Femur (tissue), 1 donor: ENCODE data around the gene ADCY1.
A peak's percentile ranks its signal among the peaks of the same experiment; 100 is the strongest.

Experiments used
- DNase-seq: peaks from one replicate; pipeline ENCODE4 v3.0.0-alpha.2; 2017

ADCY1 gene

DNA sequence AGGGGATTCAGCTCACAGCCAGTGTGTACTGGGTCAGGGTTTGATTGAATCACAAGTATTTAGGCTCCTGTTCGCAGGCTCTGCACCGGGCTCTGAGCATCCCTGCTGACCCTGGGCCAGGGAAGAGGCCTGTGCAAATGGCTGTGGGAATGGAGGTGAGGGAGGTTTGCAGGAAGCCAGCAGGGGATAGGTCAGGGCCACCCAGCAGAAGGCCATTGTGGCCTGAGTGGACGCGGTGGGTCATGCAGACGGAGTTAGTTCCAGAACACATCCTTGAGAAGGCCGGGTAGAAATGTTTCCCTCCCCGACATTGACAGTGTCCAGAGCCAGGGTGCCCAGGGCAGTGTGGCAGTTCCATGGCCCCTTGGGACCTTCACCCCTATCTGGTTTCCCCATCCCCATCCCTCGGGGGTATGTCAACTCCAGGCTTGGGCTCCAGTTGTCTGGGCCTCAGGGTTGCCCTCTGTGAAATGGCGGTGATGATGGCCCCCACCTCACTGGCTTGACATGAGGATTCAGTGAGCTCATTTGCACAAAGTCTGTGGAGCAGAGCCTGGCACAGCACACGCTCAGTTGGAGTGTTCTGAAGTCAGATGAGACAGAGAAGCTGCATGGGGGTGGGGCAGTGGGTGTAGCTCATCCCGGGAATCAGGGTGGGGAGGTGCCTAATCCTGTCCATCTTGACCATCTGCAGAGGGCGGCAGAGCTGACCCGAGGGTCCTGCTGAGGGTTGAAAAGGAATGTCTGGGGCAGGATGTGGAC is 107.6 kb downstream of the ADCY1 start:
- DNase-seq, result peak; percentile 12

- DNase-seq, result no peak
Observed at GRCh38 chr7:45682358-45682735, 108.2 kb downstream of the ADCY1 start.

GRCh38 chr7:45682836-45683555 is 108.8 kb downstream of the ADCY1 start:
- no peak for DNase-seq

- DNase-seq, result no peak
Observed at GRCh38 chr7:45683556-45684148, 109.5 kb downstream of the ADCY1 start.

DNA sequence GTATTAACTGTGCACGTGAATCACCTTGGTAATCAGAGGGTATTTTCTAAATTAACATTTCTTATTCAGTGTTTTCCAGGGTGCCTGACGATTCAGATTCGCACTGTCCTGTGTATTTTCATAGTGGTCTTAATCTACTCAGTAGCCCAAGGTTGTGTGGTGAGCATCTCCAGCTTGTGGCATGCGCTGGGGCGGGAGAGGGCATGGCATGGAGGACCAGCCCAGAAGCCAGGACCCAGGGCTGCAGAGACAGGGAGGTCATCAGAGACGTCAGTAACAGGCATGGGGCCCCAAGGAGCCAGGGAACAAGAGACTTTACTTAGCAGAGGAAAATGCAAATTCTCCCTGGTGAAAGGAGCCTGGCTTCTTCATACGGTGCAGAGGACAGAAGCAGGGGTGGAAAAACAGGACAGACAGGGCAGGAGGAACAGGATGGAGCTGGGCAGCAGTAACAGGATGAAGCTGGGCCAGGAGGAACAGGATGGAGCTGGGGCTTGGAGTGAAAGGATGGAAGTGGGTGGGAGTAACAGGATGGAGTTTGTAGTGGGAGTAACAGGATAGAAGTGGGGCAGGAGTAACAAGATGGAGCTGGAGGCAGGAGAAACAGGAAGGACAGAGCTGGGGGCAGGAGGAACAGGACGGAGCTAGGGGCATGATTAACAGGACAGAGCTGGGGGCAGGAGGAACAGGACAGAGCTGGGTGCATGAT is 110.9 kb downstream of the ADCY1 start:
- peak; percentile 12 for DNase-seq

- peak; percentile 7 for DNase-seq
Observed at GRCh38 chr7:45685619-45686240, 111.6 kb downstream of the ADCY1 start.

GRCh38 chr7:45686441-45687184 is 112.4 kb downstream of the ADCY1 start:
- peak; percentile 8 for DNase-seq

- no peak for DNase-seq
Observed at GRCh38 chr7:45687185-45687560, 113.0 kb downstream of the ADCY1 start.

DNA sequence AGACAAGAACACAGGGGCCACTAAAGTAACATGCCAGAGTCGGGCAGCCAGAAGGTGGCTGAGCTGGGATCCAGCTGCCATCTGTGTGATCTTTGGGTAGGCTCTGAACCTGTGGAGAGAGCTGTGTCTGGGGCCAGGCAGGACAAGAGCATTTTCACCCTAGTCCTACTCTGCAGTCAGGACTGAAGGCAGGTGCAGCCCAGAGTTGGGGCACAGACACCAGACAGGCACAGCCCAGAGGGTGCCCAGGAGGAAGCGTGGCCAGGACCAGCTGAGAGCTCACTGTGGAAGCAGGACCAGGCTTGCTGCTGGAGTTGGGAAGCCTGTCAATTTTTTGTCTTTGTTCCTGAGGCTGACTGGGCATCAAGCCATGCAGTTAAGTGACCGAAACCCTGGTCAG is 113.6 kb downstream of the ADCY1 start:
- DNase-seq, result peak; percentile 6

- no peak for DNase-seq
Observed at GRCh38 chr7:45688382-45688781, 114.2 kb downstream of the ADCY1 start.

DNA sequence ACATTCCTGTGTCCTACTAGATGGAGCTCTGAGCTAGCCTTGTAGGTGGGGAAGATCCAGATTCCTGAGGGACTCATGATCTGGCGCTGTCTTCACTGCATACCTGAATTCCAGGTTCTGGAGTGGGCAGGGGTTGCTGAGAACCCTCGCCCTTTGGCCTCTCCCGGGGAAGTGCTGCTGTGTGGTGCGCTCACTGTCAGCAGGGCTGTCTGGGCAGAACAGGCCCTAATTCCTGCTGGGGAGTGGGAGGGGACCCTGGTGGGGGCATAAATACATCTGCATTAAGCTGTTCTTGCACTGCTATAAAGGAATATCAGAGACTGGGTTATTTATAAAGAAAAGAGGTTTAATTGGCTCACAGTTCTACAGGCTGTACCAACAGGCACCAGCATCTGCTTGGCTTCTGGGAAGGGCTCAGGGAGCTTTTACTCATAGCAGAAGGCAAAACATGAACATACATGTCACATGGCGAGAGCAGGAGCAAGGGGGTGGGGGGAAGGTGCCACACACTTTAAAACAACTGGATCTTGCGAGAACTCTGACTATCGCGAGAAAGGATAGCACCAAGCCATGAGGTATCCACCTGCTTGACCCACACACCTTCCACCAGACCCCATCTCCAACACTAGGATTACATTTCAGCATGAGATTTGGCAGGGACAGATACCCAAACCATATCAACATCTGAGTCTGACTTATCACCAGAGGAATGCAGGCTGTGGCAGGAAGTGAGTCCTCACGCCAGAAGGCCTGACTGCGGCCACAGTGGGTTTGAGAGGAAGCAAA is 115.0 kb downstream of the ADCY1 start:
- peak; percentile 6 for DNase-seq

GRCh38 chr7:45689797-45690761 is 115.9 kb downstream of the ADCY1 start:
- peak; percentile 6 for DNase-seq

GRCh38 chr7:45690762-45691150 is 116.6 kb downstream of the ADCY1 start:
- peak; percentile 6 for DNase-seq

GRCh38 chr7:45691155-45691656 is 117.0 kb downstream of the ADCY1 start:
- no peak for DNase-seq

DNA sequence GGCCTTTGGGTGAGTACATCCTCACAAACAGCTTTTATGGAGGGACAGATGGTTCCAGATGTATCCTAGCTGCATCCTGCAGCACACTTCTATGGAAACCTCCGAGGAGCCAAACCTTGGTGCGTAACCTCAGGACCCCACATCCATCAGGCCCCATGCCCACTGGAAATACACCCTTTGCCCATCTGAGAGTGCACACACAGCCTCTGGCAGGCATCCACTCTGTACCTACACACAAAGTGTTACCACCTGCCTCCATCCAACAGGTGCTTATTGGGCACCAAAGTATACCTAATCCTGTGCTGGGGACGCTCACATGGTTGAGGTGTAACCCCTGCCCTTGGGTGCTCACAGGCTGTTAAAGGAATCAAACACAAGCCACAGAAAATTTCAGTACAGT is 117.9 kb downstream of the ADCY1 start:
- DNase-seq, result no peak

GRCh38 chr7:45695249-45695995 is 121.3 kb downstream of the ADCY1 start:
- no peak for DNase-seq

DNA sequence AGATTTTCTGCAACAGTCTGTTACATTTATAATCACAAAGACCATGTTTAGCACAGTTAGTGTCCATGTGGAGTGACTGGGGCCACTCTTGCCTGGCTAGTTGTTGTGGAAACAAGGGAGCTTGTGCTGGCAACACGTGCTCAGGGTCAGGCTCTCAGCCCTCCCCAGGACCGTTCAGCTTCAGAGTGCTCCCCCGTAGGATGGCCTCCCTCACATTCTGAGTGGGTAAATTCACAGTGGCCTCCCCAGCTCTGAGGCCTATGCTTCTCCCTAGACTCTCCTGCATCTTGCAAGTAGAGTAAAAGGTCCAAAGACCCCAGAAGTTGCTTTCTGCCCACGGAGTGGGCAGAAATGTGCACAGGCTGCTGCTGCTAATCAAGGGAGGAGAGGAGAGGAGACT is 122.3 kb downstream of the ADCY1 start:
- no peak for DNase-seq

DNA sequence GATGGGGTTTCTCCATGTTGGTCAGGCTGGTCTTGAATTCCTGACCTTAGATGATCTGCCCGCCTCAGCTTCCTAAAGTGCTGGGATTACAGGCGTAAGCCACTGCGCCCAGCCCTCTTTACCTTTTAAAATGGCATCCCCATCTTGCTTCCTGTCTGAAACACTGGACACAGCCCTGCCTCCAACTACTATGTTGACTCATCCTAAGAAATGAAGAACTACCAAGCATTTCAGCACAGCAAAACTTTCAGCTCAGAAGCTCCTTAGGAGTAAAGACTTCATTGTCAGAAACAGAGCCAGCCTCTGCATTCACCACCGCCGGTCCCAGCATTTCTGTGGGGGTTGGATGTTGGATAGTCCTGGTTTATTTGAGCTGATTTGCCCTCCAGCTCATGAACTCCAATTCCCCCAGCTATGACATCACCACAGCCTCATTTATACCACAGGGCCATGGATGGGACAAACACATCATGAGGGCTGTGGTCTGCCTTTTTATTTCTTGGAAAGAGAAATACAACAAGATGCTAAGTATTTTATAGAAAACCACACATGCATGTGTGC is 123.5 kb downstream of the ADCY1 start:
- peak; percentile 5 for DNase-seq
